HG02588 (cell line): Measurements from ENCODE around the gene TLE3.
"Not testable (repeated sequence)": the region's sequence is repeated elsewhere in the genome, so short reads cannot be mapped to it uniquely, and the experiment has no call there.

ENCODE experiments used
- ATAC-seq: cut with Tn5 transposase; IDR thresholded peaks from one replicate; pipeline ENCODE4 v1.9.1; 2021; ENCODE audit warnings: mild to moderate bottlenecking, moderate library complexity; ENCODE audit not compliant: unreplicated experiment

The TLE3 gene

GRCh38 chr15:70126362-70126761, 28.6 kb upstream of the TLE3 start:
- ATAC-seq, result no peak

GRCh38 chr15:70125605-70126004, 27.9 kb upstream of the TLE3 start:
- ATAC-seq, result no peak

GRCh38 chr15:70121624-70122302, 24.0 kb upstream of the TLE3 start:
- no peak for ATAC-seq

- ATAC-seq, result no peak
These were observed 23.4 kb upstream of the TLE3 start for GRCh38 chr15:70120958-70121623.

GRCh38 chr15:70119911-70120508, 22.3 kb upstream of the TLE3 start:
- no peak for ATAC-seq

GRCh38 chr15:70118599-70118998, 20.9 kb upstream of the TLE3 start:
- ATAC-seq, result no peak

- no peak for ATAC-seq
These were observed 18.6 kb upstream of the TLE3 start for GRCh38 chr15:70116317-70116716.

- no peak for ATAC-seq
These were observed 16.5 kb upstream of the TLE3 start for GRCh38 chr15:70114221-70114620.

- ATAC-seq, result no peak
These were observed 15.6 kb upstream of the TLE3 start for GRCh38 chr15:70113304-70113700.

GRCh38 chr15:70112572-70113303, 15.0 kb upstream of the TLE3 start:
- not testable (repeated sequence) for ATAC-seq

GRCh38 chr15:70112074-70112395, 14.3 kb upstream of the TLE3 start:
- no peak for ATAC-seq

GRCh38 chr15:70111203-70112073, 13.7 kb upstream of the TLE3 start:
- no peak for ATAC-seq

GRCh38 chr15:70109978-70110377, 12.3 kb upstream of the TLE3 start:
- ATAC-seq, result no peak

GRCh38 chr15:70109531-70109930, 11.8 kb upstream of the TLE3 start:
- ATAC-seq, result no peak

- no peak for ATAC-seq
These were observed 6.3 kb upstream of the TLE3 start for GRCh38 chr15:70103880-70104626.

- no peak for ATAC-seq
These were observed 5.1 kb upstream of the TLE3 start for GRCh38 chr15:70102827-70103226.

GRCh38 chr15:70101459-70102113, 3.9 kb upstream of the TLE3 start:
- no peak for ATAC-seq

- ATAC-seq, result no peak
These were observed 3.0 kb upstream of the TLE3 start for GRCh38 chr15:70100474-70101341.
